ENCODE results near the gene CA7. TPM values are rescaled to one million over a fixed set of nuclear protein-coding genes. Genes with fewer than 3 reads are reported as not detected.

CA7 gene
- polyA plus RNA-seq (ENCODE audit: insufficient read length in 3 of 3), result under 1 TPM; 0.11 to 0.25 (median 0.24) TPM

GRCh38 chr16:66844342-66845079, at the start of gene CA7:
Gene CA7 (plus strand): TSS chr16:66844414. CDS start chr16:66844488, 74 bp downstream.
- no peak for DNase-seq (ENCODE audit: low read depth in 3 of 3, low spot score in 2 of 3)

DNA sequence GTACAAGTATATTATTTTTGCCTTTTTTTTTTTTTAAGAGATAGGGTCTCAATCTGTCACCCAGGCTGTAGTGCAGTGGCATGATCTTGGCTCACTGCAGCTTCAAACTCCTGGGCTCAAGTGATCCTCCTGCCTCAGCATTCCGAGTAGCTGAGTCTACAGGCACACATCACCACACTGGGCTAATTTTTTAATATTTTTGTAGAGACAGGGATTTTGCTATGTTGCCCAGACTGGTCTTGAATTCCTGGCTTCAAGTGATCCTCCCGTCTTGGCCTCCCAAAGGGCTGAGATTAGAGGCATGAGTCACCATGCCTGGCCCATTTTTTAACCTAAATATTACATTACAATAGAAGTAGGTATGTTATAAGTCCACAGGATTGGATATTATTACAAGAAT, 46.1 kb upstream of the CA7 start:
- no peak for DNase-seq (ENCODE audit: low read depth in 3 of 3, low spot score in 2 of 3)

DNA sequence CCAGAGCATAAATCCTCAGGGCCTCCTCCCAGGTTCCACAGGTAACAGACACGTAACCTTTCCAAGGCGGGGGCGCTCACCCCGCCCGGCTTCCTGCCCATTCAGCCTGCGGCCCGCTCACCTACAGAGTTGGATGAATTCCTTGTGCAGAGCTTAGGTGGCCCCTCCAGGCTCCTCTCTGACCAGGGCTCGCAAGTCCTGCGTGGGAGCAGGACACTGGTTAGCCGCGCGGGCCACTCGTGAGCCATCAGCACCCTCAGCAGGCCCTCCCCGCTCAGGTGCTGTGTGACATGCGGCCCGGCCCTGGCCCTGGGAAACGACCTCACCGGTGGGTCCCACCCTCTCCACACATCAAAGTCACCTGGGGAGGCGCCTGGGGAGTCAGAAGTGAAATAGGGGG, 43.4 kb upstream of the CA7 start:
- DNase-seq (ENCODE audit: low read depth in 3 of 3, low spot score in 2 of 3), result no peak

GRCh38 chr16:66801320-66802105, 42.7 kb upstream of the CA7 start, which contains the start of gene TERB1:
Gene TERB1 (minus strand): TSS chr16:66801584. CDS start chr16:66796798, 4,786 bp downstream.
- no peak for DNase-seq (ENCODE audit: low read depth in 3 of 3, low spot score in 2 of 3)

DNA sequence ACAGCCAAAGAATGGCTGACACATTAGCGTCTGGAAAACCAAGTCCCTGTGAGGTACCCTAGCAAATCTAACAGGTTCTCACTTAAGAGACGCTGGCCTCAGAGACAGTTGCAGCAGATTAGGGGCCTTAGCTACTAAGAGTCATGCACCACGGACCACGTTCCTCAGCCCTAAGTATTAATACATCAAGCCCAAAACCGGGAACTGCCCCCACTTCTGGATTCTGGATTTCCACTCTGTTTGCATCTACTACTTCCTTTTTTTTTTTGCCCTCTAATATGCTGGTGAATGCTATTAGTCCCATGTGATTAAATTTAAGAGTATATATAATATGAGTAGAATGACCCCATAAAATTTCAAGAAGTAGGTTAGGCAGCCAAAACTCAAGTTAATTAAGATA, 42.1 kb upstream of the CA7 start:
- no peak for DNase-seq (ENCODE audit: low read depth in 3 of 3, low spot score in 2 of 3)

DNA sequence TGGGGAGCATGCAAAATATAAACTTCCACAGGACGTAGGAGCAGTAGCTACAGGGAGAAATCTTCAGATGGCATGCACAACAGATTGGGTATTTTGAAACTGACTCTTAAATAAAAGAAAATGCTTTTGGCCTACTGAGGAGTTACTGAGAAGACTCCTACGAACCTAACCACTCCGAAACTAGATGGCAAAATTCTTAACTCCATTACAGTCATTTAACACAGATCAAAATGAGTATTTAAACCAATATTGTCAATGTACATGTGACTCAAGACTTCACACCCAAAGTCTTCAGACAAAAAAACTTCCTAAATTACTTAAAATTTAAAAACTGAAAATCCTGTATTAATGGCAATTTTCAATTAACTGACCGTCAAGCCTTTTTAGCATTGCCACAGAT, 34.4 kb upstream of the CA7 start:
- no peak for DNase-seq (ENCODE audit: low read depth in 3 of 3, low spot score in 2 of 3)

GRCh38 chr16:66810391-66810790, 33.8 kb upstream of the CA7 start:
- DNase-seq (ENCODE audit: low read depth in 3 of 3, low spot score in 2 of 3), result no peak

GRCh38 chr16:66811043-66811442, 33.2 kb upstream of the CA7 start:
- no peak for DNase-seq (ENCODE audit: low read depth in 3 of 3, low spot score in 2 of 3)

- no peak for DNase-seq (ENCODE audit: low read depth in 3 of 3, low spot score in 2 of 3)
Observed at GRCh38 chr16:66814734-66815133, 29.5 kb upstream of the CA7 start.

DNA sequence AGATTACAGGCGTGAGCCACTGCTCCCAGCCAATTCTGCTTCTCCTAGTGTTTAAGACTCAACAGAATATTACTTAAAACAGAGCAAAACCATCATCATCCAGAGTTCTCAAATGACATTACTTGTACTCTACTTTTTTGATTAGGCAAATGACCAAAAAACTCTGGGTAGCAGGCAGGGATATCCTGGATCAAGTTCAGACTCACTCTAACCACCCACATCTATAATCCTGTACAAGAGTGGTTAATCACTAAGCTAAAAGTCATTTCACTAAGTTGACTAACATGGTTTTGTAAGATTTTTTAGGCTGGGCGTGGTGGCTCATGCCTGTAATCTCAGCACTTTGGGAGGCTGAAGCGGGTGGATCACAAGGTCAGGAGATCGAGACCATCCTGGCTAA, 20.2 kb upstream of the CA7 start:
- no peak for DNase-seq (ENCODE audit: low read depth in 3 of 3, low spot score in 2 of 3)

DNA sequence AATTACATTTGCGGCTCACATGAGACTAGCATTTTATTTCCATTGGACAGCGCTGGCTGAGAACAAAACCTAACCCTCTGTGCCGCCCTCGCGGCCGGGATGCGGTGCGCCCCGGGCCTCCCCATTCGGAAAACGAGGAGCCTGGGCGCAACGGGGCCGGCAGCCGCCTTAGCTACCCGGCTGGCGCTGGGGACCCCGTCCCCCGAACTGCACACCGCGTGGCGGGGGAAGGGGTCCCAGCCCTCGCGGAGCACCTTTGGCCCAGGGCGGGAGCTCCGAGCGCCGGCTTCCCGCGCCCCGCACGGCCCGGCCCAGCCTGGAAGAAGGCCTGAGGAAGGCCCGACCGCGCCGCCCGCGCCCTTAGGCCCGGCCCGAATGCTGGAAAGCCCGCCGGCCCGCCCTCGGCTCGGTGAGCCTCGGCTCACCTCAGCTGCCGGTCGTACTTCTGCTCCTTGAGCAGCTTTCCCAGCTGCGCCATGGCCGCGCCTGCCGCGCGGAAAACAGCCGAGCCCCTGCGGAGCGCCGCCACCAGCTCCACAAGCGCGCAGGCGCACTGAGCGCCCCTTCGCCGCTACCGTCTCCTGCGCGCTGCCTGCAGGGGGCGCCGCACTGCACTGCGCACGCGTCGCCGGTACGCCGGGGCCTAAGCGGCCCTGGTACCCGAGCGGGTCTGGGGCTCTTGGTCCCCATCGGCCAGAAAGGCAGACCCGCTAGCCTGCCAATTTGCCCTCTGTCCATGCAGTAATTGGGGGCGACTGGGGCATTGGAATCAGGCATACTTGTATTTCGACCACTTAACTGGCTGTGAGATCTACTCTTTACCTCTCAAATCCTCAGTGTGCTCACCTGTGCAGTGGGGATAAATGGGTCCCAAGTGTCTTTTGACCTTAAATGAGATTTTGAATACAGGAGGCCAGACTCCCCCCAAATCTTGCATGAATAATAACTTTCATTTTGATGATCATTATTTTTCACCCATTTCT, 13.5 kb upstream of the CA7 start, which contains the start of gene NAE1:
NAE1 (minus strand) TSS at position 555 of the 983 bp plus-strand sequence; CDS start at position 478, 77 bp downstream.
- peak; percentile 72 to 85 (median 80) for DNase-seq (ENCODE audit: low read depth in 3 of 3, low spot score in 2 of 3)

DNA sequence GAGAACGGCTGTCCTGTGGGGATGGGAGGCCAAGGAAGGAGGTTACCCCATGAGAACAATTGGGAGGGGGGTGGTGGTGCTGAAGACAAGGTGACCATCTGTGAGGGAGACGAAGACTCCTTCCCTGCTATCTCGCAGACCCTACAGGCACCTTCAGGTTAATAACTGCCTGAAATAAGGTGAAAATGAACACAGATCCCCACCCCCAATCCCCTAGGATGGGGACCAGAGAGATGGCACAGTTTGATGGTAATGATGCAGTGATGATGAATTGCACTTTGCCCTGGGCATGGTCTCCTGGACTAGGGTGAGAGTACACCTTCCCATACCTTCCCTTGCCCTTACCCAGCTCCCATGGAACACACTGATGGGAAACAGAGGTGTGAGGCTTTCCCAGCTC, 12.0 kb upstream of the CA7 start:
- no peak for DNase-seq (ENCODE audit: low read depth in 3 of 3, low spot score in 2 of 3)

DNA sequence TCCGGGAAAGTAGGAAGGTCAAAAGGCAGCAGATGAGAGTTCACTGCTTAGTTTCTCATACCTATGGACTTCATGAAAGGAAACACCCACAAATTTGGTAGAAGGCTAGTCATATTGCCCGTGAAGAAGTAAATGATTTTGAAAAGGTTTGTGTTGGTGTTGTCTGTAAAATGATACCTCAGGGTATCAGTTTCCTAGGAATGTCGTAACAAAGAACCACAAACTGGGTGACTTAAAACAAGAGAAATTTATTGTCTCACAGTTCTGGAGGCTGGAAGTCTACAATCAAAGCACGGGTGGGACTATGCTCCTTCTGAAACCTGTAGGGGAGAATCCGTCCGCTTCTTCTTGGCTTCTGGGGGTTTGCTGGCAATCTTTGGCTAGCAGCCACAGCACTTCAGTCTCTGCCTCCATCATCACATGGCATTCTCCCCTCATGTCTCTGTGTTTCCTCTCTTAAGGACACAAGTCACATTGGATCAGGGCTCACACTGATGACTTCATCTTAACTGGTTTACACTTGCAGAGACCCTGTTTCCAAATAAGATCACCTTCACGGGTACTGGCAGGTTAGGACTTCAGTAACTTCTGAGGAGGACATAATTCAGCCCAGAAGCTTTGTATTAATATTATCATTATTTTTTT, 11.4 kb upstream of the CA7 start:
- DNase-seq (ENCODE audit: low read depth in 3 of 3, low spot score in 2 of 3), result no peak

DNA sequence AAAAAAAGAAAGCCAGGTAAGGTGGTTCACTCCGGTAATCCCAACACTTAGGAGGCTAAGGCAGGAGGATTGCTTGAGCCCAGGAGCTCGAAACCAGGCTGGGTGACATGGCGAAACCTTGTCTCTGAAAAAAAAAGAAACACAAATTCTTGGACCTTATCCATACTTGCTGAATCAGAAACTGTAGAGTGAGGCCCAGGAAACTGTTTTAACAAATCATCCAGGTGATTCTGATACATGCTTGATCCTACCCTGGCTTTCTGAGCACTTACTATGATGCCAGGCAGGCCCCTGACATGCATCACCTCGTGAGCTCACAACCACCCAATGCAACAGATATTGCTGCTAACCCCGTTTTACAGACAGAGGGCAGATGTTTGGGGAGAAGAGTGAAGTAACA, 9.5 kb upstream of the CA7 start:
- no peak for DNase-seq (ENCODE audit: low read depth in 3 of 3, low spot score in 2 of 3)

- no peak for DNase-seq (ENCODE audit: low read depth in 3 of 3, low spot score in 2 of 3)
Observed at GRCh38 chr16:66840883-66841282, 3.3 kb upstream of the CA7 start.

- no peak for DNase-seq (ENCODE audit: low read depth in 3 of 3, low spot score in 2 of 3)
Observed at GRCh38 chr16:66841366-66841765, 2.8 kb upstream of the CA7 start.

DNA sequence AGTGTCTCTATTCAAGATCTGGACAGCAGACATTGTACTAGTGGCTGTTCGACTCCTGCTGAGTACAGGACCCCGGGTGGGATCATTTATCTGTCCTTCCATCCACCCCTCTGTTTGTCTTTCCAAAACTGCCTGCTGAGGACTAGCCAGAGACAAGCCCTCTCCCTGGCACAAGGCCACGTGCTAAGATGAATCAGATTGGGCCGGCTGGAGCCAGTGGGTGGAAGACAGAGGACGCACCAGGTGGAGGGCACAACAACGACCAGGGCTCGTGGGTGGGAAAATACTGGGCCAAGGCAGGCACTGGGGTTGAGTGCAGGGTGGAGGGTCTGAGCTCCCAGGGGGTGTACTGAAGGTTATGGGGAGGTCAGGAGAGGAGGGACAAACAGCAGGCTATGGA, 1.4 kb upstream of the CA7 start:
- no peak for DNase-seq (ENCODE audit: low read depth in 3 of 3, low spot score in 2 of 3)

DNA sequence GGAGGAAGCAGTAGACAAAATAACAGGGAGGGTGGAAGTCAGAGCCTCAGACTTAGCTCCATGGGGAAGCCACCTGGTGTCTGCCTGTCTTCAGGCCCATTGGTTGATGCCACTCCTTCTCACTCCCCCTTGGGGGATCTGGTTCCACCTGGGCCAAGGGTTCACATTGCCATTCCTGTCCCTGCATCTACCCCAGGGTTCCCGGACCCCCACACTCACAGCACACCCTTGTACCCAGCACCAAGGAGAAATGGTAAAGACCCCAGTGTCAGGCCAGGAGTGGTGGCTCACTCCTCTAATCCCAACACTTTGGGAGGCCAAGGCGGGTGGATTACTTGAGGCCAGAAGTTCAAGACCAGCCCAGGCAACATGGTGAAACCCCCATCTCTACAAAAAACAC, 1.0 kb upstream of the CA7 start:
- no peak for DNase-seq (ENCODE audit: low read depth in 3 of 3, low spot score in 2 of 3)

DNA sequence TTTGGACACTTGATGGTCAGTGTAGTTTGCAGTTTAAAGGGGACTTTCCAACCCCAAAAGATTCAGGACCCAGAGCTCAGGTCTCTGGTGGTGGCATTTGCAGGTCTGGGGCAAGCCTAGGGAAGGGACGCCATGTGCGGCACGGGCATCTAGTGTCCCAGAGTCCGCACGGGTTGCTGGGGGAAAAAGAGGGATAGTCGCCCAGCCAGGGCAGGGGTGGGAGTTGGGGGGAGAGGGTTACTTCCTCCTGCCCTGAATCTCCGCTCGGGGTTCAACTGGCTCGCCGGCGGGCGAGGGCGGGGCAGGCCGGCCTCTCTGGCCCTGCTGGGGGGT, 239 bp upstream of the CA7 start:
- DNase-seq (ENCODE audit: low read depth in 3 of 3, low spot score in 2 of 3), result no peak

- DNase-seq (ENCODE audit: low read depth in 3 of 3, low spot score in 2 of 3), result no peak
Observed at GRCh38 chr16:66845080-66845410, 831 bp downstream of the CA7 start.

Measured in right renal cortex interstitium (tissue), 3 donors.